Measurements from ENCODE around the gene SLC4A2. TPM values are rescaled to one million over a fixed set of nuclear protein-coding genes. Genes with fewer than 3 reads are reported as not detected.

Gene SLC4A2
- polyA plus RNA-seq, 3 donors = 21.6 to 132 (median 23.8) TPM

GRCh38 chr7:151012031-151012692 is 47.2 kb upstream of the SLC4A2 start:
- 81% methylated on average over 3 of the region's 6 CpGs for WGBS (ENCODE audit: insufficient coverage)
- Mint-ChIP-seq H3K4me3 (peak overlapping the region in 1 of 2 donors; percentile 80), H3K4me1 (peaks cover 54% of the 10 kb centered on the region), H3K27me3 (ENCODE audit: low read depth in 3 of 3) (peaks cover 48 to 90% (median 52%) of the 10 kb centered on the region in 3 donors), H3K27ac (peak overlapping the region in 3 of 7 donors; percentile 44 to 63 (median 48)), H3K36me3 (peaks cover 0 to 5% of the 10 kb centered on the region in 2 donors), H3K9me3 (peaks cover 0 to 8% (median 0%) of the 10 kb centered on the region in 7 donors)
- intact Hi-C loops (cut with micrococcal nuclease) = loop anchor here in 1 of 2 donors (5.0 kb wide), 1 partner anchor 100 kb away; no protein-coding TSS in a partner anchor
- Histone ChIP-seq H4K20me1 (ENCODE audit: insufficient read depth, low read length) (no peaks in the 10 kb centered on the region), H3K4me1 (ENCODE audit: control insufficient read depth in 1 of 2, insufficient read depth in 2 of 2, low read length in 2 of 2) (peaks cover 35 to 57% of the 10 kb centered on the region in 2 donors), H2AFZ (ENCODE audit: insufficient read depth, low read depth, low read length, poor library complexity, severe bottlenecking) (no peak overlapping the region), H3K9ac (ENCODE audit: insufficient read depth, low read length, poor library complexity, severe bottlenecking) (no peak overlapping the region), H3K9me3 (replicated peaks in 1 of 2; ENCODE audit: control insufficient read depth in 1 of 2, insufficient read depth in 1 of 2, low read length in 2 of 2) (peaks cover 0 to 4% of the 10 kb centered on the region in 2 donors), H3K4me3 (replicated peaks in 1 of 3; ENCODE audit: low read depth in 2 of 3, low read length in 3 of 3) (no peak overlapping the region), H3K27me3 (ENCODE audit: control insufficient read depth in 2 of 2, insufficient read depth in 2 of 2, low read length in 2 of 2) (peaks cover 2 to 46% of the 10 kb centered on the region in 2 donors), H3K79me2 (ENCODE audit: insufficient read depth, low read length) (no peaks in the 10 kb centered on the region), H3K4me2 (replicated peaks; ENCODE audit: extremely low read depth, low read length, poor library complexity, severe bottlenecking) (no peak overlapping the region), H3K27ac (ENCODE audit: low read depth in 1 of 2, low read length in 2 of 2) (no peak overlapping the region), H3K36me3 (replicated peaks in 1 of 2; ENCODE audit: control insufficient read depth in 1 of 2, insufficient read depth in 2 of 2, low read length in 2 of 2) (no peaks in the 10 kb centered on the region)
- DNase-seq = no peak
- TF ChIP-seq CTCF (IDR thresholded peaks at IDR 0.05) = no peak

GRCh38 chr7:151012911-151013347 is 46.5 kb upstream of the SLC4A2 start:
- H3K4me3 Mint-ChIP-seq = peak overlapping the region; percentile 24 to 80
- no peak overlapping the region for H2AFZ ChIP-seq (ENCODE audit: insufficient read depth, low read depth, low read length, poor library complexity, severe bottlenecking)
- intact Hi-C loops (cut with micrococcal nuclease) = loop anchor here in 1 of 2 donors (5.0 kb wide), 1 partner anchor 99 kb away; no protein-coding TSS in a partner anchor
- H3K4me1 ChIP-seq (ENCODE audit: control insufficient read depth in 1 of 2, insufficient read depth in 2 of 2, low read length in 2 of 2) = peaks cover 37 to 61% of the 10 kb centered on the region in 2 donors
- H3K27ac Mint-ChIP-seq = peak overlapping the region in 4 of 7 donors; percentile 12 to 48 (median 42)
- peaks cover 0 to 4% of the 10 kb centered on the region in 2 donors for H3K9me3 ChIP-seq (replicated peaks in 1 of 2; ENCODE audit: control insufficient read depth in 1 of 2, insufficient read depth in 1 of 2, low read length in 2 of 2)
- no peaks in the 10 kb centered on the region for H3K79me2 ChIP-seq (ENCODE audit: insufficient read depth, low read length)
- peak overlapping the region; percentile 75 for H3K4me2 ChIP-seq (replicated peaks; ENCODE audit: extremely low read depth, low read length, poor library complexity, severe bottlenecking)
- peaks cover 0 to 5% of the 10 kb centered on the region in 2 donors for H3K36me3 Mint-ChIP-seq
- H3K9ac ChIP-seq (ENCODE audit: insufficient read depth, low read length, poor library complexity, severe bottlenecking) = no peak overlapping the region
- peaks cover 56% of the 10 kb centered on the region for H3K4me1 Mint-ChIP-seq
- peaks cover 0 to 9% (median 0%) of the 10 kb centered on the region in 7 donors for H3K9me3 Mint-ChIP-seq
- 28% methylated on average over 20 of the region's 23 CpGs for WGBS (ENCODE audit: insufficient coverage)
- peak overlapping the region in 1 of 3 experiments; percentile 70 for H3K4me3 ChIP-seq (replicated peaks in 1 of 3; ENCODE audit: low read depth in 2 of 3, low read length in 3 of 3)
- H3K36me3 ChIP-seq (replicated peaks in 1 of 2; ENCODE audit: control insufficient read depth in 1 of 2, insufficient read depth in 2 of 2, low read length in 2 of 2) = no peaks in the 10 kb centered on the region
- H3K27me3 Mint-ChIP-seq (ENCODE audit: low read depth in 3 of 3) = peaks cover 52 to 90% (median 55%) of the 10 kb centered on the region in 3 donors
- H4K20me1 ChIP-seq (ENCODE audit: insufficient read depth, low read length) = no peaks in the 10 kb centered on the region
- H3K27me3 ChIP-seq (ENCODE audit: control insufficient read depth in 2 of 2, insufficient read depth in 2 of 2, low read length in 2 of 2) = peaks cover 2 to 47% of the 10 kb centered on the region in 2 donors
- peak; percentile 50 for TF ChIP-seq CTCF (IDR thresholded peaks at IDR 0.05)
- peak in 2 of 3 donors; percentile 20 to 30 for DNase-seq
- no peak overlapping the region for H3K27ac ChIP-seq (ENCODE audit: low read depth in 1 of 2, low read length in 2 of 2)

All from CD14-positive monocyte (primary cell).